GM21619 (cell line): ENCODE results near the gene ICAM4.

Experiments
- ATAC-seq: cut with Tn5 transposase; IDR thresholded peaks from one replicate; pipeline ENCODE4 v1.9.1; 2021; ENCODE audit not compliant: unreplicated experiment

Gene ICAM4

DNA sequence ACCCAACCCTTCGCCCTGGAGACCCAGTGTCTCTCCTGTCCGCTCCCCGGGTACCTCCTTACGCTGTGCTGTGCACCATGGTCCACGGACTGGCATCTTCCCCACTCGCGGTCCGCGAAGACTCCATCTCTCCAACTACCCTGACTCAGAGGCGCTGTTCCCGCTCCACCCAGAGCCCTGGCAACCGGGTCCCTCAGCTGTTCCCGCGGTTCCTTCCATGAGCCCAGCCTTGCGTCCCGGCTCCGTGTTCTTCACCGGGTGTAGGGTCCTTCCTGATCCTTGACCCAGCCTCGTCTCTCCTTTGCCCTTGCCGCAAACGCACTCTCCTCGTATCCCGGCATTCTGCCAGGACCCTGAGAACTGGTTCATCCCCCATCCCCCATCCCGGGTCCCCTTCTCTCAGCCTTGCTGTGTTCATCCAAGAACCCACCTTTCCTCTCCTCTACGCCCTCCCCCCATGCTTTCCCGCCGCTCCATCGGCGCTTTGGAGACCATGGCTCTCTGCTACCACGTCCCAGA lies 3.7 kb downstream of the ICAM4 start:
- no peak for ATAC-seq

DNA sequence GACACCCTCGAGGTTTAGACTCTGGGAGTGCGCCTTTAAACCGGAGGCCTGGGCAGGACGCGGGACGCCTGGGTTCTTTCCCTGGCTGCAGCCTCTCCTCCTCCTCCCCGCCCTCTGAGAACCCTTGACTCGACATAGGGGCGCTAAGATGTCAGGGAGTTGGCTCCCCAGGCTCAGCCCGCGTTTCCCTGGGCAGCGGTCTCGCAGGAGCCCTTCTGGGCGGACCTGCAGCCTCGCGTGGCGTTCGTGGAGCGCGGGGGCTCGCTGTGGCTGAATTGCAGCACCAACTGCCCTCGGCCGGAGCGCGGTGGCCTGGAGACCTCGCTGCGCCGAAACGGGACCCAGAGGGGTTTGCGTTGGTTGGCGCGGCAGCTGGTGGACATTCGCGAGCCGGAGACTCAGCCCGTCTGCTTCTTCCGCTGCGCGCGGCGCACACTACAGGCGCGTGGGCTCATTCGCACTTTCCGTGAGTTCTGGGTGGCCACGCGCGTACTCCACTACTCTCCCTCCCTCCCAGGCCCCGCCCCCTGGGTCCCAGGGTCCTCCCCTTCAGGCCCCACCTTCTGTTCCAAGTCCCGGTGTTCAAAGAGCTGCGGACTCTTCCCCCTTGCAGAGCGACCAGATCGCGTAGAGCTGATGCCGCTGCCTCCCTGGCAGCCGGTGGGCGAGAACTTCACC lies 4.3 kb downstream of the ICAM4 start:
- no peak for ATAC-seq

DNA sequence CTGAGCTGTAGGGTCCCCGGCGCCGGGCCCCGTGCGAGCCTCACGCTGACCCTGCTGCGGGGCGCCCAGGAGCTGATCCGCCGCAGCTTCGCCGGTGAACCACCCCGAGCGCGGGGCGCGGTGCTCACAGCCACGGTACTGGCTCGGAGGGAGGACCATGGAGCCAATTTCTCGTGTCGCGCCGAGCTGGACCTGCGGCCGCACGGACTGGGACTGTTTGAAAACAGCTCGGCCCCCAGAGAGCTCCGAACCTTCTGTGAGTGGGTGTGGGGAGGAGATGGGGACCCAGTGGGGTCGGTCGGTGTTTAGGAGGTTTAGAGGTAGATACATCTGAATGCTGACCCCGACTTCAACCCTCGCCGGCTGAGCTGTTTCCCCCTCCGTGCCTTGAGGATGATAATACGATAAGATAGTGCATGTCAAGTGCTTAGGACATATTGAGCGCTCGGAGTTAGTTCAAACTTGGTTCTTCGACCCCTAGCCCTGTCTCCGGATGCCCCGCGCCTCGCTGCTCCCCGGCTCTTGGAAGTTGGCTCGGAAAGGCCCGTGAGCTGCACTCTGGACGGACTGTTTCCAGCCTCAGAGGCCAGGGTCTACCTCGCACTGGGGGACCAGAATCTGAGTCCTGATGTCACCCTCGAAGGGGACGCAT lies 4.9 kb downstream of the ICAM4 start:
- no peak for ATAC-seq

DNA sequence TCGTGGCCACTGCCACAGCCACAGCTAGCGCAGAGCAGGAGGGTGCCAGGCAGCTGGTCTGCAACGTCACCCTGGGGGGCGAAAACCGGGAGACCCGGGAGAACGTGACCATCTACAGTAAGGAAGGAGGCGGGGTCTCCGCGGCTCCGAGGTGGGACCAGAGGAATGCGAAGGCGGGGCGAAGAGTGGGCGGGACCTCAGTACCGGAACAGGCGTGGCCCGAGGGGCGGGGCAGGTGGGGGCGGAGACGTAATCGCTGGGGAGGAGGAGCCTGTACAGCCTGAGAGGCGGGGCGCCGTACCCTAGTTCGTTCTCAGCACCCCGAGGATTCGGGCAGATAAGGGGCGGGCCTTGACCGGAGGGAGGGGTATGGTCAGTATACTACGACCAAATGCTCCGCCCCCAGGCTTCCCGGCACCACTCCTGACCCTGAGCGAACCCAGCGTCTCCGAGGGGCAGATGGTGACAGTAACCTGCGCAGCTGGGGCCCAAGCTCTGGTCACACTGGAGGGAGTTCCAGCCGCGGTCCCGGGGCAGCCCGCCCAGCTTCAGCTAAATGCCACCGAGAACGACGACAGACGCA lies 5.5 kb downstream of the ICAM4 start:
- peak; percentile 36 for ATAC-seq

DNA sequence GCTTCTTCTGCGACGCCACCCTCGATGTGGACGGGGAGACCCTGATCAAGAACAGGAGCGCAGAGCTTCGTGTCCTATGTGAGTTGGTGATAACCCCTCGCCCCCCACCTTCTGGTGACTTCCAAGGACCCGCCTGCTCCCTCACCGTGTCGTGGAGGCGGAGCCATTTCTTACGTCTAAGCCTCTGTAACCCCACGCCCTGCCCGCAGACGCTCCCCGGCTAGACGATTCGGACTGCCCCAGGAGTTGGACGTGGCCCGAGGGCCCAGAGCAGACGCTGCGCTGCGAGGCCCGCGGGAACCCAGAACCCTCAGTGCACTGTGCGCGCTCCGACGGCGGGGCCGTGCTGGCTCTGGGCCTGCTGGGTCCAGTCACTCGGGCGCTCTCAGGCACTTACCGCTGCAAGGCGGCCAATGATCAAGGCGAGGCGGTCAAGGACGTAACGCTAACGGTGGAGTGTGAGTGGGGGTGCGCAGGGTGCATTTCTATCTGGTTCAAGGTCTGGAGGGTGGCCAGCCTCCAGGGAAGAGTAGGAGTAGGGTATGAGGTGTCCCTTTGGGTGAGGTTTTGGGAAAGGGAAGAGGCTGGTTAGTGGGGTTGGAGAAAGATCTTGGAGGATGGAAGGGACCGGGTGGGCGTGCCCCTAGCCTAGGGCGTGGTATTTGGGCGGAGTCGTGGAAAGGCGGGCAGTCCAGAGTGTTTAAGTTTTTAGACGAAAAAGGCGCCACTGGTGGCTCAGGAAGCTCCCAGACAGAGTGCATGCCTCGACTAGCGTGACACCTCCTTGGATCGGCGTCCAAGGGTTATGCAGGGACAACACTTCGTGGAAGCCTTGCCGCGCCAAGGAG lies 6.3 kb downstream of the ICAM4 start:
- no peak for ATAC-seq

DNA sequence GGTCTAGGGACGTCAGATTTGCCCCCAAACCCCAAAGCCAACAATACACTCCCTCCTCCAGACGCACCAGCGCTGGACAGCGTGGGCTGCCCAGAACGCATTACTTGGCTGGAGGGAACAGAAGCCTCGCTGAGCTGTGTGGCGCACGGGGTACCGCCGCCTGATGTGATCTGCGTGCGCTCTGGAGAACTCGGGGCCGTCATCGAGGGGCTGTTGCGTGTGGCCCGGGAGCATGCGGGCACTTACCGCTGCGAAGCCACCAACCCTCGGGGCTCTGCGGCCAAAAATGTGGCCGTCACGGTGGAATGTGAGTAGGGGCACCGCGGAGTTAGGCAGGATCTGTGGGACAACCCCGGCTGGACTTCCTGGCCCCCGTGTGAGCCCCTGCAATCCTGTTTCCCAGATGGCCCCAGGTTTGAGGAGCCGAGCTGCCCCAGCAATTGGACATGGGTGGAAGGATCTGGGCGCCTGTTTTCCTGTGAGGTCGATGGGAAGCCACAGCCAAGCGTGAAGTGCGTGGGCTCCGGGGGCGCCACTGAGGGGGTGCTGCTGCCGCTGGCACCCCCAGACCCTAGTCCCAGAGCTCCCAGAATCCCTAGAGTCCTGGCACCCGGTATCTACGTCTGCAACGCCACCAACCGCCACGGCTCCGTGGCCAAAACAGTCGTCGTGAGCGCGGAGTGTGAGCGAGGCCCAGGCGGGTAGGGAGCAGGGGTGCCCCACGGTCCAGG lies 7.0 kb downstream of the ICAM4 start:
- no peak for ATAC-seq

DNA sequence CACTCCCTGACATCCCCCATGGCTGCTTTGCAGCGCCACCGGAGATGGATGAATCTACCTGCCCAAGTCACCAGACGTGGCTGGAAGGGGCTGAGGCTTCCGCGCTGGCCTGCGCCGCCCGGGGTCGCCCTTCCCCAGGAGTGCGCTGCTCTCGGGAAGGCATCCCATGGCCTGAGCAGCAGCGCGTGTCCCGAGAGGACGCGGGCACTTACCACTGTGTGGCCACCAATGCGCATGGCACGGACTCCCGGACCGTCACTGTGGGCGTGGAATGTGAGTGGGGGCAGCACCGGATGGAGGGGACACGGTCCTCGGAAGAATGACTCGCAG lies 7.6 kb downstream of the ICAM4 start:
- ATAC-seq: no peak

DNA sequence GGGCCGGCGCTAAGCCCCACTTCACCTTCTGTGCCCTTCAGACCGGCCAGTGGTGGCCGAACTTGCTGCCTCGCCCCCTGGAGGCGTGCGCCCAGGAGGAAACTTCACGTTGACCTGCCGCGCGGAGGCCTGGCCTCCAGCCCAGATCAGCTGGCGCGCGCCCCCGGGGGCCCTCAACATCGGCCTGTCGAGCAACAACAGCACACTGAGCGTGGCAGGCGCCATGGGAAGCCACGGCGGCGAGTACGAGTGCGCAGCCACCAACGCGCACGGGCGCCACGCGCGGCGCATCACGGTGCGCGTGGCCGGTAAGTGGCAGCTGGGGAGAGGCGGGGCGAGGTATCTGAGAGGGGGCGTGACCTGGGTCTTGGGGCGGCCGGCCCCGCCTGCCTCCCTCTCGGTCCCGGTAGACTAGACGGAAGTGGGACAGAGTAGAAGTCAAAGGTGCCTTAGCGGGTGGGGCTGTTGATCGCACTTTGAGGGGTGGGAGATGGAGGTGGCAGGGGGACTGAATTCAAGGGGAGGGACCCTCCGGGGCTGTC lies 8.6 kb downstream of the ICAM4 start:
- ATAC-seq: no peak

DNA sequence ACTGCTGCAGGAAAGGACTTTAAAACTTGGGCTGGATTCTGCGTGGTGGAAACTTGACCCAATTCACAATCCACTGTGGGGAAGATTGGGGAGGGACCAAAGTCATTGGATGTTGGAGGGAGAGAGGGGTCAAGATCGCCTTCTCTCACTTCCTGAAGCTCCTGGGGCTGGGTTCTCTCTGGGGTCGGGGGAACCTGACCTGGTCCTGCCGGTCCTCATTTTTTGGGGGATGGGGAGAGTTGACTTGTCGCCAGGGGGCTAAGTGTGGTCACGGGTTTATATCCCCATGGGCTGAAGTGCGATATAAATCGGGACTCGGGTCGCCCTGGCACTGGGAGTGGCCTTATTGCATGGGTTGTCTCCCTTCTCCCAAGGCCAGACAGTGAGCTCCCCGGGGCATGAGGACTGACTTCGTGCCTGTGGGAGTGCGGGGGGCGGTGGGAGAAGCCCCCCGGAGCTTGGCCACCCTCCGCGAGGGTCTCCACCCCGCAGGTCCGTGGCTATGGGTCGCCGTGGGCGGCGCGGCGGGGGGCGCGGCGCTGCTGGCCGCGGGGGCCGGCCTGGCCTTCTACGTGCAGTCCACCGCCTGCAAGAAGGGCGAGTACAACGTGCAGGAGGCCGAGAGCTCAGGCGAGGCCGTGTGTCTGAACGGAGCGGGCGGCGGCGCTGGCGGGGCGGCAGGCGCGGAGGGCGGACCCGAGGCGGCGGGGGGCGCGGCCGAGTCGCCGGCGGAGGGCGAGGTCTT lies 9.3 kb downstream of the ICAM4 start:
- no peak for ATAC-seq

DNA sequence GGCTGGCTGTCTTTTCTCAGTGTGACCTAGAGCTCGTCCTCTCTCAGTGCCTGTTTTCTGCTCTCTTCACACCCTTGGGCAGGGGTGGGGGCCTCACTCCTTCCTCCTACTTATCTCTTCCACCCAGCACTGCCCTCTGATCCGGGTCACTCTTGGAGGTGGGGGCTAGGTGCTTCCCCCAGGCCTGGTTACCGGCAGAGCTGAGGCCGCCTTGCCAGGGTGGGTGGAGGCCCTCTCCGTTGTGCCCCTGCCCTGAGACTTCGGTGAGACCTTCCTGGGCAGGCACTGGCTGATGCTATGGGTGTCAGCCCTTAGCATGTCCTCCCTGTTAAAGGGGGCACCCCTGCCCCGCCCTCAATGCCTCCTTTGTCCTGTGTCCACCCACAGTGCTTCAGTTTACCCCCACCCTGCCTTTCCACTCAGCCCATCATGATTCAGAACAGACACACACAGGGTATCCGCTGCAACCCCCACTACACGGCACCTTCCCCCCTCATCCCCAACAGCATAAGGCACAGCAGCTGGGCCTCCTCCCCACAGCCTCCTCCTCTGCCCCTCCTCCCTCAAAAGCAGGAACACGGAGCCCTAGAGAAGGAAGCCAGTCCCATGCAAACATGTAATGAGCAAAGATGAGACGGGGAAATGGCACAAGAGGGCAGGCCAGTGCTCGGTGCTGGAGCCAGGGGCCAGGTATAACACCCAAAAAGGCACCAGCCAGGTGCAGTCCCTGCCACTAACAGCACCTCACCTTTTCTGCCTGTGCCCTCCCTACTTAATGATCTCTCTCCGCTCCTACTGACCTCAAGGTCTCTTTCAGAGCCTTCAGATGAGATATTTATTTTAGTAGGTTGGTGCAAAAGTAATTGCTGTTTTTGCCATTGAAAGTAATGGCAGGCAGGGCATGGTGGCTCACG lies 13.0 kb downstream of the ICAM4 start:
- ATAC-seq: no peak

DNA sequence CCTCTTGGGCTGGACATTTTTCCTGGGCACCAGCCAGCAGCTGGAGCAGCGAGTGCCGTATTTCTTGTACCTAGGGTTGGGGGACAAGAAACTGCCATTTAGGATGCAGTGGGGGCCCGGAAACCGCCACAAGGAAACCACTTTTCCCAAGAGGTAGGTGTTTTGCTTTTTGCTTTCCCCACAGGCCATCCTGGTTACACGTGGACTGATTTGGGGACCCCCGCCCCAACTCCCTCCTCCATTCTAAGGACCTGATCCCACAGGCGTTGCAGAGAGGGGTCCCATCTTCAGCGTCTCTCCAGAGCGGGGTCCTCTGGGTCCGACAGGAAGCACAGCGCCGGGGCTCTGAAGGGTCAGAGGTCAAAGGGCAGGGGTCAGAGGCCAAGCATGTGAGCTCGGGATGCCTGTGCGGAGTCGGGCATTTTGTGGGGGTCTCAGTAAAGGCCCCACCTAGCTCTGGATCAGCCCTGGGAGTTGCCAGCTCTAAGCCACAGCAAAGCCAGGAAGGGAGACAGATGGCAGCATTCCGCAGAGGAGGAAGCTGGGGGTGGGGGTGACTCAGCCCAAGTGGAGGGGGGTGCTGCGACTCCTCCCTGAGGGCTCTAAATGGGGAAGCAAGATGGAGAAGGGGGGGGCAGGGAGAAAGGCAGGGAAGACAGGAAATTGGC lies 18.5 kb downstream of the ICAM4 start:
- ATAC-seq: no peak

DNA sequence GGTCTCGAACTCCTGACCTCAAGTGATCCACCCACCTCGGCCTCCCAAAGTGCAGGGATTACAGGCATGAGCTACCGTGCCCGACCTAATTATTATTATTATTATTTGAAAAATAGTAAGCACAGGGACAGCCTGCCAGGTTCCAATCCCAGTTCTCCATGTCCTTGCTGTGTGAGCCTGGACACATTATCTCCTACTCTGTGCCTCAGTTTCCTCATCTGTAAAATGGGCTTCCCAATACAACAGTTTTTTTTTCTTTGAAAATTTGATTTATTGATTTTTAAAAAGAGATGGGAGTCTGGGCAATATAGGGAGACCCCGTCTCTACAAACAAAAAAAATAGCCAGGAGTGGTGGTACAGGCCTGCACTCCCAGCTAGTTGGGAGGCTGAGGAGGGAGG lies 19.6 kb downstream of the ICAM4 start:
- ATAC-seq: no peak

DNA sequence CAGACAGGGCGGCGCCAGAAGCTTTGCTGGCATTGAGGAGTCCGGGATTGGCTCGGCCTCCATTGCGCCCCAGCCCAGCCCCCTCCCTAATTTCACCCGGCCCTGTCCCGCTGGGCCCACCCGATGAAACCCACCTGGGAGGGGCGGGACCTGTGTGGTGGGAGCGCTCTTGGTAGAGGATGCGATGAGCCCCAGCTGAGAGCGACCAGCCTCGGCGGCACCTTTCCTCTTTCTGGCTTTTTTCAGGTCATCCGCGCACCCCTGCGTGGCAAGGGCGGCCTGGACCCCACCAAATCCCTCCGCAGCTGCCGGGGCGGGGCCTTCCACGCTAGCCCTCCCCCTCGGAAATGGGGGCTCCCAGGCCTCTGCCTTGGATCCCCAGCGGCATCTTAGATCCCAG lies 22.7 kb downstream of the ICAM4 start, which contains the start of gene ZGLP1:
ZGLP1 (minus strand) TSS at position 393 of the 400 bp plus-strand sequence.
- ATAC-seq: no peak

DNA sequence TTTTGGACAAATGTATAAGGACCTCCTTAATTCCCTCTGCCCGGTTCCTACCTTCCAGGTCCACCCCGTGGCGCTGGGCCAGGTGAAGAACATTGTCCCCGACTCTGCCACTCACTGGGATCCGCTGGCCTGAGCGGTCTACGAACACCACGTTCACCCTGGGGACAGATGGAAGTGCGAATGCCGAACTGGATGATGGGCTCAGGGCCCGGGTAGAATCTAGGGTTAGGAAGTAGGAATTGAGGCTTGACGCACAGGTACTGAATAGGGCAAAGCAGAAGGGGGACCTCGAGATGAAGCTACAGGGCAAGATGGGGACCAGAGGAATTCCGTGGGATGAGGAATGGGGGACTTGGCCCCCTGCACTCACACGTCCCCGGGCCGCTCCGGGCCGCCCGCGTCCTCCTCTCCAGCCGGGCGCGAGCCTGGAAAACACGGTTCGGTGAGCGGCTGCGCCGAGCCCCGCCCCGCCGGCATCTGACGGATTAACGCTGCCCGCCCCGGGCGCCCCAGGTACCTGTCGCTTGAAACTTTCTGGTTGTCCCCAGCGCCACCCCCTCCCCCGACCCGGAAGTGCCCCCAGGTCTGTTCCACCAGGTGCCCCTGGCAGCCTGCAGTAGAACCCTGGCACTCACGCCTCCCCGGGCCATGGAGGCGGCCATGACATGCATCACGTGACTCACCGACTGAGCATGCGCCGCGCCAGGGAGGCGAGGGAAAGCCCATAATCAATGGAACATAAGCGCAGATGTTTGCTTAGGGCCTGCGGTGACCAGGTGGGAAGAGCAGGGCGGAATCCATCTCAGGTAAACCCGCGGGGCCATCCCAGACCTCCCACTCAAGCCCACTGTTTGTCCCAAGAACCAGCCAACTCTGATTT lies 28.8 kb downstream of the ICAM4 start, which contains the start of gene FDX2:
FDX2 (minus strand) TSS at position 681 of the 880 bp plus-strand sequence; CDS start at position 662, 19 bp downstream.
- ATAC-seq: no peak

DNA sequence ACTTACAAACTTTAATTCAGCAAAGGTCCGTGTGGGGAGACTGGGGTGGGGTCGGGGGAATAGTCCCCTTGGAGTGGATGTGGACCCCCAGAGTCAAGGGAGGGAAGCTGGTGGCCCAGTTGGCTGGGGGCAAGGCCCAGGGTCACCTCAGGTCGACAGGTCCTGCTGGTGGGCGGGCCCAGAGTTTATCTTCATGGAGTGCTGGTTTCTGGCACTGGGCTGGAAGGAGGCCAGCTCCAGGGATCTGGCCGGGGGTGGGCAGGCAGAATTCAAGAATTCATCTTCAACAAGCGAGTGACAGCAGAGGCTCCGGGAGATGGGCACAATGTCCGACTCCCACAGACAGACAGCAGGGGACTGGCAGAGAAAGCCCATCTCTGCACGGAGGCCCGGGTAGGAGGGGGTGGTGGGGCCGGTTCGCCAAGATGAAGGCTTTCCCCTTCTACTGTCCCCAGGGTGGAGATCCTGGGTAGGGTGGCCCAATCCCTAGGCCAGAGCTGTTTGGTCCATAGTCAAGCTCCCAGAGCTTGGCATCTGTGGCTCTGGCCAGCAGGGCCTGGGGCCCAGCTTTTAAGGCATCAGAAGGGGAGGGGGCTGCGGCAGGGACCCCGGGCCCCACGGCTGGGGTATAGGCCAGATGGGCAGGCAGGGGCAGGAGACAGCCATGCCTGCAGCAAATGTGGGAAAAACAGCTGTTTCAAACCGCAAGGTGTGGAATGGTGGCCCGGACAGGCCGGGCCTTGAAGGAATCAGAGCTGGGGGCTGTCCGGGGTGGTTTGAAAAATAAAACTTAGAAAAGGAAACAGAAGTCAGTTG lies 29.7 kb downstream of the ICAM4 start:
- no peak for ATAC-seq
